ENCODE data around the gene ENTPD2.
"Not testable (repeated sequence)": the region's sequence is repeated elsewhere in the genome, so short reads cannot be mapped to it uniquely, and the experiment has no call there.

Gene ENTPD2

DNA sequence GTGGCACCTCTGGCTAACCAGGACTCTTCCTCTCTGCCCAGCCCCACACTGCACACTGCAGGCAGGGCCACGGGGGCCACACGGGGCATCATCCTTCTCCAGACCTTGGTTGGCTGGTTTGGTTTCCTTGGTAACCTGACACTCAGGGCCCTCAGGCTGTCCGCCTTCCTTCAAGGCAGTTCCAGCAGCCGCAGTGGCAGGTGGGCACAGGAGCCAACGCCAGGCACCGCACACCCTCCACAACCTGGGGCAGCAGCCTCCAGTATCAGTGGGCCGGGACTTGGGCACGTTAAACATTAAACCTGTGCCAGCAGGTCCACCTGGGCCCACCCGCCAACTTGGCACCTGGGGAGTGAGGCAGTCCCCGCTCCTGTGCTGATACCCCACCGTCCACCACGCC lies 9.8 kb downstream of the ENTPD2 start:
- DNase-seq: no peak

DNA sequence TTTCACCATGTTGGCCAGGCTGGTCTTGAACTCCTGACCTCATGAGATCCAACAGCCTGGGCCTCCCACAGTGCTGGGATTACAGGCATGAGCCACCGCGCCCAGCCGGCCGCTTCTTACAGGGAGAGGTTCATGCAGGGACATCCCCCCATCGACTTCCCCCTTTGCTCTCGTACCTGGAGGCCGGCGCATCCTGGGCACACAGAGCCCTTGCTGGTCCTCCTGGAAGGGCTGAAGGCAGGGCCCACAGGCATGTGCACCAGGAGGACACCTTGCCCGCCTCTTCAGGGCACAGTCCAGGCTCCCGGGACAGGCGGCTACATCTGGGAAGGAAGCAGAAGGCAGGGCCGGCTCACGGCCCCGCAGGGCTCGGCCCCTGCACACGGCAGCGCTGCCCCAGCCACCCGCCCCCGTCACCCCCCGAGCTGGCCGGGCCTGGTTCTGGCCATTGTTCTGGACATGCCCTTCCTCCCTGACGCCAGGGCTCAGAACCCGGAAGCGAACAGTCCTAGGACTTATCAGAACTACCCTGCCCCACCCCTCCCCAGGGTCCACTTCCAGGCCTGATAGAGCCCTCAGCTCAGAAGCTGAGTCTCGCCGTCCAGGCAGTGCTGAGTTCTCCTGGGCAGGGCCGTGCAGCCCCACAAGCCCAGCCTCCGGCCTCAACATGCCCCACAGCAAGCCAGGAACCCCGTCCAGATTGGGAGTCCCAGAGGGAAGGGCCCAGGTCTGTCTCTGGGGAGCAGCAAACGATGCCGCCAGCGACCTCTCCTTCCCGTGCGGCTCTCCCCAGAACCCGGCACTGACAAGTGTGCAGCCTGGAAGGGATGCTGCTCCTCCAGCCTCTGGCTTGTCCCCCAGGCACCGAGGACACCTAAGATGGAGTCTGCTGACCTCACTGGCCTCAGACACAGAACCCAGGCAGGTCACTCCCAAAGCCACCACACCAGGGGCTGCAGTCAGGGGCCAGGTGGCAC lies 10.8 kb downstream of the ENTPD2 start:
- DNase-seq: no peak

DNA sequence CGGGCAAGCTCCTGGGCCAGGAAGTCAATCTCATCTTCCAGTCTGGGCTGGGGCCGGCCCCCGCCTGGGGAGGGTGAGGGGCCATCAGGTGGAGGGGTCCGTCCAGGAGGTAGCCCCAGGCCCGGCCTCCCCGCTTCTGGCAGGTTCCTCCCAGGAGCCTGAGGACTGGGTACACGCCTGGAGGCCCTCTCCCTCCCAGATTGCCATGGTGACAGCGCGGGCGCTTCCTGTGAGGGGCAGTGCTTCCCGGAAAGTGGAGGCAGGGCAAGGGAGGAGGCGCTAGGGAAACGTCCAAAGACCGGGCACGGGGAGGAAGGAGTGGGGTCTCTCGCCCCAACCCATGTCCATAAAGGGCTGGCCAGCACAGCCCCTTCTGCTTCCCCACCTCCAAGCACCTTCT lies 12.7 kb downstream of the ENTPD2 start:
- no peak for DNase-seq

DNA sequence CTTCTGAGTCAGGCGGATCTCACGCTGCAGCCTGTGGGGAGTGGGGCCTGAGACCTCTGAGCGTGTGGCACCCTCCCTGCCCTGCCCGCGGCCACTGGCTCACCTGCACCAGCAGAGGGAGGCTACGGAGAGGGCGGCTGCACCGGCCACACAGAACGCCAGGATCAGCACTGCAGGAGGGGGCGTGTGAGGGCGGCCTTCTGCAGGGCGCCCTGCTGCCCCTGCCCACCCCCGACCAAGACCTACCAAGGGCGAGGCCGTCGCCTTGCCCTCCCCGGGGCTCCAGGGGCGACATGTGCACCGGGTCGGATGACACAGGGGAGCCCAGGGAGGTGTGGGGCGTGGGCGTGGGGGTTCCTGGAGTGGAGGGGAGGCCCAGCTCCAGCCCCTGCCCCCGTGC lies 13.3 kb downstream of the ENTPD2 start:
- DNase-seq: no peak

DNA sequence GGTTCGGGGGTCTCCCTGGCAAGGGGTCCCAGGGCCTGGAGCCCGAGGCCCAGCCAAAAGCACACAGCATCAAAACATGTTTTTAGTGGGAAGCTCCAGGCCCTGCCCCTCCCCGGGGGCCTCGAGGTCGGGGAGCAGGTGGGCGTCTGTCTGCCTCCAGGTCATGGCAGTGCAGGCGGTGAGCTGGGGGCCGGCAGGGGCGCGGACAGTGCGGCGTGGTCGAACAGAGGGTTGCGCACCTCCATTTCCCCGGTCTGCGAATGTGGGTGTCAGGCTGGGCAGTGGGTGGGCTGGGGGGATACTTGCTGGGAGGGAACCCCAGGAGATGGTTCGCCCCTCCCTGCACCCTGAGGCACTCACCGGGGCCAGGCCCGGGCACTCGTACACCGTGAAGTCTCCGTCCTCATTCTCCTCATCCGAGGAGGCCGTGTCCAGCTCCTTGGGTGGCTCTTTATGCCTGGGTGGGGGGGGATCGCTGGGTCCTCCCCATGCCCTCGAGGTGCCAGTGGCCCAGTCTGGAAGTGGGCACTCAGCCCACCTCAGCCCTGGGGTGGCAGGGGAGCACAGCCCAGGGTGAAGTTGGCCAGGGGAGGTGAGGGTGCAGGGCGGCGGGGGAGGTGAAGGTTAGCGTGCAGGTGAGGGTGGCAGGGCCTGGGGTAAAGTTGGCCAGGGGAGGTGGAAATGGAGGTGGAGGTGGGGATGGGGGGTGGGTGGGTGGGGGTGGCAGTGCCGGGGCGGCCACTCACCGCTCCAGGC lies 14.1 kb downstream of the ENTPD2 start:
- no peak for DNase-seq

DNA sequence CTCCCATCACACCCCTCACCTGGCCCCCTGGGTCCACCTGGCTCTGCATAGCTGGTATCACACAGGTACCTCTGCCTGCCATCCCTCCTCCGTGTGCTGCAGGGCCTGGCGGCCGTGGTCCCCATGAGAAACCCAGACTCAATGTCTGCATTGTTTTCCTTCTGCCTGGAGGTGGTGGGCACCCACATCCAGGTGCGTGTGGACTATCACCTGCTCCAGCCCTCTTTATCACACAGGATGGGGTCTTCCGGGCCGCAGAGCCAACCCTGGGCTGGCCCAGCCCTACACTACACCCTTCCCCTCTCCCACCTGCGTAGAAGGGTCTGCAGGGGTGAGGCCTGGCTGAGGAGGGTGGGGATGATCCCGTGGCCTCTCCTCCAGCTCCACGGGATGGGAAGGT lies 14.9 kb downstream of the ENTPD2 start:
- no peak for DNase-seq

DNA sequence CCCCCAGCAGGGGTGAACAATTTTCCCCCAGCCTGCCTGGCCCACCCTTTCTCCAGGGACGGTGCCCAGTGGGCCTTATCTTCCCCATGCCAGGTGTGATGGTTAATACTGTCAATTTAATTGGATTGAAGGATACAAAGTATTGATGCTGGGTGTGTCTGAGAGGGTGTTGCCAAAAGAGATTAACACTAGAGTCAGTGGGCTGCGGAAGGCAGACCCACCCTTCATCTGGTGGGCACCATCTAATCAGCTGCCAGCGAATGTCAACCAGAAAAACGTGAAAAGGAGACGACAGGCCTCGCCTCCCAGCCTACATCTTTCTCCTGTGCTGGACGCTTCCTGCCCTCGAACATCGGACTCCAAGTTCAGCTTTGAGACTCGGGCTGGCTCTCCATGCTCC lies 16.4 kb downstream of the ENTPD2 start:
- no peak for DNase-seq

DNA sequence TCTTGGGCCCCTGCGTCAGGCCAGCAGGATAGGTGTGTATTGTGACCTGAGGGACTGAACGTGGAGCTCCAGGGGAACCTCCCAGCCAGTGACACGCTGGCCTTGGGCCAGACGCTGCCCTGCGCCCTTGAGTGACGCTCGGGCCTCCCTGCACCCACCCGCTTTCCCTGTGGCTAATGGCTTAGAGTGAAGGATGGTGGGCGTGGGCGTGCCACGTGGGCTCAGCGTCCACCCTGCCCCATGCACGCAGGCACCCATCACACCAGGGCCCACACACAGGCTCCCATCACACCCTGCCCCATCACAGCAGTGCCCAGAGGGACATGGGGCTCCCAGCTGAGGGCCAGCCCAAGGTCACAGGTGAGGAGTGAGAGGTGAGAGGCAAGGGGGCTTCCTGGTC lies 16.8 kb downstream of the ENTPD2 start:
- DNase-seq: no peak

DNA sequence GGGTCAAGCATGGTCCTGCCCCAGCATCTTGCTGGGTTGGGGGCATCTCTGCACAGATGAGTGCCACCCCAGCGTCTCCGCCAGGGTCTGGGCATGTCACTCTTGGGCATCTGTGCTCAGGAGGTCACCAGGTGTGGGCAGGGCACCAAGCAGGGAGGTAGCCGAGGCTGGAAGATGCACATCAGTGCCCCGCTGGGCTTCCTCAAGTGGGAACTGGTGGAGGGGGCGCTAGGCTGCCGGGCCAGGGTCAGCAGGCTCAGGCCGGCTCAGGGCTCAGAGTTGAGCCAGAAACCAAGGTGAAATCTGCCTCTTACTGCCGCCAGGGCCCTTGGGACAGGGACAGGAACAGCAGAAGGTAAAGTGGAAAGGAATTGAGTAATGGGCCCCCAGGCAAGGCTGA lies 17.9 kb downstream of the ENTPD2 start:
- DNase-seq: no peak

DNA sequence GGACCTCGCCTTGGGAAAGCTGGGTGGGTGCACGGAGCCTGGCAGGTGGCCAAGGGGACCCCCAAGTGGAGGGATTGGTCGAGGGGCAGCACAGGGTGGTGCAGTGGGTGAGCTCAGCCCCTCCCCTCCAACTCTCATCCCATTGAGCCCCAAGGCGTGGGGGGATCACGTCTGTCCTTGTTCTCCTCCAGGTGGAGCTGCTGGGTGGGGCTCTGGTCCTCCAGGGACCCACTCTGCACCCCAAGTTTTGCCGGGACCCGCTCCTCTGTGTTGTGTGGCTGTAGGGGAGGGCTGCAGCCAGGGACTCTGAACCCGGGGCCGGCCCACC lies 18.4 kb downstream of the ENTPD2 start:
- DNase-seq: no peak

DNA sequence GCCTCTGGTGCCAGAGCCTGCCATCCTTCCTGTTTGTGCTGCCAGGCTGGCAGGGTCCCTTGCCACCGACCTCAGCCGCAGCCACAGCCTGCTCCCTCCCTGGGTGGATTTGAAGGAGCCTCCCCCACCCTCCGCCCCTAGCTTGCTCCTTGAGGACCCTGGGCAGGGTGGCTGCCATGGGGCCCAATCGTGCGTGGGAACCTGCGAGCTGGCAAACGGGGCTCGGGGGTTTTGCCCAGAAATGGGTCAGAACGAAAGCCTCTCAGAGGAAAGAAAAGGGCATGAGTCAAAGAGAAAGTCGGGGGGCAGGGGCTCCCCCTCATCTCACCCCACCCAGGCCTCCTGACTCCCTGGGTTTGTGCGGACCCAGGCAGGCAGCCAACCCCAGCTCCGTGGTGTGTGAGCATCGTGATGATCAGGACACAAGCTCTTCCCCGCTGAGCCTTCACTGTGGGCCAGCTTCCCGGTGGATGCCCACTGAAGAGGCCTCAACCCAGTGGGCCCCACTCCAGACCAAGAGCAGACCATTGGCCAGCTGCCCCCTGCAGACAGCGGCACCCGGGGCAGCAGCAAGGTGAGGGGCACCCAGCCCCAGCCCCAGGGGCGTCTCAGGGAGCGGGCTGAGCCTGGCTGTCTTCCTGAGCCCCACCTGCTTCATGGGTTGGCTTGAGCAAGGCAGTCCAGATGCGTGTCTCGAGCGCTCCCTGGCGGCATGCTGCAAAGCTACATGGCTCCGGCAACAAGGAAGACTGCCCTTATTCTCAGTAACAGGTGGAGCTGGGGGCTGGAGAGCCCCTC lies 19.0 kb downstream of the ENTPD2 start:
- DNase-seq: peak; percentile 88

DNA sequence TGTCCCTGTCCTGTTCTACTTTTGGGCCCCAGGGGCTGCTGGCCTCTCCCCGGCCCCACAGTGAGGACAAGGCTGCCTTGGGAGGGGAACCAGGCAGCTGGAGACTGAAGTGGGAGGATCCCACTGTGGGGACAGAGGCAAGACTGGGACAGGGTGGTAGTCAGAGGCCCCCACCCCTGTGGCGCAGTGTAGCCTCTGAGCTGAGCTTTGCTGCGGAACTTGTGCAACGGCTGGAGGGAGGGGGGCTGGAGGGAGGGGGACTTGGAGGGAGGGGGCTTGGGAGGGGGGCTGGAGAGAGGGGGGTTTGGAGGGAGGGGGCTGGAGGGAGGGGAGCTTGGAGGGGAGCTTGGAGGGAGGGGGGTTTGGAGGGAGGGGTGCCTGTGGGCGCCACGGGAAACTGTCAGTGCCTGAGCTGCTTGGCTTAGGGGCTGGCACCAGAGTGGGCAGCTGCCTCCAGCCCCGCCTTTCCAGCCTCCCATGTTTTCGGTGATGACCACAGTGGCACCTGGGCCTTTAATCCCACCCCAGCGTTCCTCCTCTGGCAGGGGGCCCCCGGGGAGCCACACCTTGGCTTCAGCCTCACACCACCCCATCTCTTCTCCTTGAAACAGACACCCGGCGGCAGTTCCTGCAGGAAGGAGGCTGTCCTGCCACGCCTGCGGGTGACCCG lies 19.7 kb downstream of the ENTPD2 start:
- no peak for DNase-seq

DNA sequence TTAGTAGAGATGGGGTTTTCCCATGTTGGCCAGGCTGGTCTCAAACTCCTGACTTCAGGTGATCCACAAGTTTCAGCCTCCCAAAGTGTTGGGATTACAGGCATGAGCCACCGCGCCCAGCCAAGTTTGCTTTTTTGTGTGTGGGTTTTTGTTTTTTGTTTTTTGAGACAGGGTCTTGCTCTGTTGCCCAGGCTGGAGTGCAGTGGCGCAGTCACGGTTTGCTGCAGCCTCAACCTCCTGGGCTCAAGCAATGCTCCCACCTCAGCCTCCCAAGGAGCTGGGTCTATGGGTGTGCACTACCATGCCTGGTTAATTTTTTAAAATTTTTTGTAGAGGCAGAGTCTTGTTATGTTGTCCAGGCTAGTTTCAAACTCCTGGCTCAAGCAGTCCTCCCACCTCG lies 20.4 kb downstream of the ENTPD2 start:
- not testable (repeated sequence) for DNase-seq

DNA sequence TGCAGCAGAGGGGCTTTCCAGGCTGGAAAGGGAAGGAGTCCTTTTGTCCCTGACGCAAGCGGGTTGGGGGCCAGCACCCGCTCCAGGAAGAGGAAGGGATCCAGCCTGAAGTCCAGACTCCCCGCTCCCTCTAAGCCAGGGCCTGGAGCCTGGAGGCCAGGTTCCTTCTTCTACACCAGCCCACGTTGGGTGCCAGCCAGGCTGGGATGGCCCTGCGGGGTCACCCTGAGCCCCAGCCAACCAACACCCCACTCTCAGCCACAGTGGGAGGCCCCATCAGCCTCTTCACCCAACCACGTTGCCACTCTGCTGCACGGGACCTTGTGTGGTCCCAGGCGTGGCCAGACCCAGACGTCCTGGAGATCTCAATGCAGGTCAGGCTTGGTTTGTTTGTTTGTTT lies 21.0 kb downstream of the ENTPD2 start:
- DNase-seq: no peak

DNA sequence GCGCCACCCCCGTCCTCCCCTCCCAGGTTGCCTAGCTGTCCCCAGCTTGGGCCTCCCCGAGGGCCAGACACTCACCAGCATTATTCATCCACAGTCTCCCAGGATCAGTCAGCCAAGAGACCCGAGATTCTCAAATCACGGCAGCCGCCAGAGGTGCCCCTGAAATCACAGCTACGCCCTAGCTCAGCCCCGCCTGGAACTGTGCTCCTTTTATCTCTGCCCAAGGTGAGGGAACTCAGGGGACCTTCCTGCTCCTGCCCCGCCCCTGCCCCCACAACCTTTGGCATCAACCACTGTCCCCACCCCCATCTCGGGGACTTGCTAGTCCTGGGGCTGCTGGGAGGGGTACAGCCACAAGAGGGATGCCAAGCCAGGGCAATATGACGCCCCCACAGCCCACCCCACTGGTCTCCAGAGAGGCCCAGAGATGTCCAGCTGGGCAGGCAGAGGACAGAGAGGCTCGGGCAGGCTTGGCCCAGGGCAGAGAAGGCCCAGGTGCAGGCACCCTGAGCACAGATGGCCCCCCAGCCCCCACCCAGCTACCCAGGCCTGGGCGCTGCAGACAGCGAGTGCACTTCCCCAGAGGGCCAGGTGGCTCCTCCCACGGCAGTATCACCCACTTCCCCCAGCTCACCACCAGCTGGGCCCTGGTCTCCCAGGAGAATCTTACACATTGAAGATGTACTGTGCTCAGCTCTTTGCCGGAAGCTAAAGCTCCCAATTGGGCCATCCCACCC lies 21.8 kb downstream of the ENTPD2 start, which contains the start of gene FUT7:
Gene FUT7 (minus strand): TSS at position 185 of the 737 bp plus-strand sequence. CDS start 97 bp downstream, at position 88.
- peak; percentile 48 for DNase-seq

DNA sequence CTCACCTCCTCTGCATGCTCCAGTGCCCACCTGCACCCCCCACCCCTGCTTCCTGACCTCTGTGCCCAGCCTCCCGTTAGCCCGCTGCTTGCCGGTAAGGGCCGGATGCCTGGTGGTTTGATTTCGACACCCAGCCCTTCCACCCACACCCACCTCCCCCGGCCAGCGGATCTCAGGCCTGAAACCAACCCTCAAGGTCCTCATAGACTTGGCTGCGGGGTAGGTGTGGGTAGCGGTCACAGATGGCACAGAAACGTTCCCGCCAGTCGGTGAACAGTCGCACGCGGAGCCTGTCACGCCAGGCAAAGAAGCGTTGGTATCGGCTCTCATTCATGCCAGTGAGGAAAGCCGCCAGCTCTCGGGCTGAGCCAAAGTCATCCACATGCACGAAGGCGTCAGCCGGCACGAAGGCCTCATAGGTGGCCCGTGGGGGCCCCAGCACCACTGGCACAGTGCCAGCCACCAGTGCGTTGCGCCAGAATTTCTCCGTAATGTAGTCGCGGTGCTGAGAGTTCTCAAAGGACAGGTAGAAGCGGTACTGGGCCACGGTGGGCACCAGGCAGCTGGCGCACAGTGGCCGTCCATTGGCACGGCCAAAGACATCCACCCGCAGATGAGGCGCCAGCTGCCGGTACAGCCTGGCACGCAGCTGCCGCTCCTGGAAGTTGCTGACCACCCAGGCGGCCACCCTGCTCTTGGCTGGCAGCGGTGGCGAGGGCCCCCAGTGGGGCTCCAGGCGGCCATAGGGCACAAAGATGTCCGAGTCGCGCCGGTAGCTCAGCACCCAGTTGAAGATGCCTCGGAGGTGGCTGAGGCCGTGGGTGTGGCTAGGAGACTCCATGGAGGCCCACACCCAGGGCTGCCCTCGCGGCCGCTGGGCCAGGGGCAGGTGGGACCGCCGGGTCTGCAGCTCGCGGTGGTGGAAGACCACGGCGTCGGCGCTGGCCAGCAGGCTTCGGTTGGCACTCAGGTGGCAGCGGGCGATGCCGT lies 23.0 kb downstream of the ENTPD2 start:
- DNase-seq: peak; percentile 44

DNA sequence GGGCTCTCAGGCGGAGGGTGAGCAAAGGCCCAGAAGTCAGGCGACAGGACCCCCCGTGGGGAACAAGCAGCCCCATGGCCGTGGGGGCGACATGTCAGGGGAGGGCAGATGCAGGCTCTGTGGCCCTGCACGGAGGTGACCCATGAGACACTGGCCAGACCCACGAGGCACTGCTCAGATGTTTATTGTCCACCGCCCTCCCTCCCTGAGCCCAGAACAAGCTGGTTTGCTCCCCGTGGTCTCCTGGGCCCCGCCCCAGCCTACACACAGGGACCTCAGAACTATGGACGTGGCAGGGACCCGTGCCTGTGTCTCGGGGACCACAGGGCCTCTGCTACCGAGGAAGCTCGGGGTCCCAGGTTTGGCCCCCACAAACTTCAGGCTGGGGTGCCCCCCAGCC lies 23.9 kb downstream of the ENTPD2 start:
- no peak for DNase-seq

DNA sequence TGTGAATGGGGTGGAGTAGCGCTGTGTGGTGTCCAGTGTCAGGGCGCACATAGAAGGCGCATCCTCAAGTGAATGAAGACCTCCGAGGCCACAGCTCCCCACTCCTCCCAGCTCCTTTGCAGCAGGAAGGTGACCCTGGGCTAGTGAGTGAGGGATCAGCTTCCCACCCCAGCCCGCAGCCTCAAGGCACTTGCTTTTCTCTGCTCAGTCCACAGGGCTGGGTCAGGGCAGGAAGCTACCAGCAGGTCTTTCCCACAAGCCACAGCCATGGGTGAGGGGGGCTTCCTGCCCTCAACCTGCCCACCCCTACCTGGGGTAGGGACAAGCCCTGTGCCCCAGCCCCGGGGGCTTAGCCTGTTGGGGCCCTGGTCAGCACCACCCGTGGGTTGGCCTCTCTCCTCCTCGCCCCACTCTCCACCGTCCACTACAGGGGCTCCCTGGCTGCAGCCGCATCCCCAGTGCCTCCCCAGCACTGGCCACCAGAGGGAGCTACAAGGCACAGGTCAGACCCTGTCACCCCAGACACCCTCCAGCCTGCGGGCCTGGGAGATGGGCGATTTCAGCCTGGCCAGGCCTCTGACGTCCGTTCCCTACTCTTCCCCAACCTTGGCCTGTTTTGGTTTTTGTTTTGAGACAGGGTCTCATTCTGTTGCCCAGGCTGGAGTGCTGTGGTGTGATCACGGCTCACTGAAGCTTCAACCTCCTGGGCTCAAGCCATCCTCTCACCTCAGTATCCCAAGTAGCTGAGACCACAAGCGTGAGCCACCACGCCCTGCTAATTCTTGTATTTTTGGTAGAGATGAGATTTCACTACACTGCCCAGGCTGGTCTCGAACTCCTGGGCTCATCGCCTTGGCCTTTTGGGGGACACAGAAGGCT lies 24.6 kb downstream of the ENTPD2 start:
- DNase-seq: peak; percentile 66

DNA sequence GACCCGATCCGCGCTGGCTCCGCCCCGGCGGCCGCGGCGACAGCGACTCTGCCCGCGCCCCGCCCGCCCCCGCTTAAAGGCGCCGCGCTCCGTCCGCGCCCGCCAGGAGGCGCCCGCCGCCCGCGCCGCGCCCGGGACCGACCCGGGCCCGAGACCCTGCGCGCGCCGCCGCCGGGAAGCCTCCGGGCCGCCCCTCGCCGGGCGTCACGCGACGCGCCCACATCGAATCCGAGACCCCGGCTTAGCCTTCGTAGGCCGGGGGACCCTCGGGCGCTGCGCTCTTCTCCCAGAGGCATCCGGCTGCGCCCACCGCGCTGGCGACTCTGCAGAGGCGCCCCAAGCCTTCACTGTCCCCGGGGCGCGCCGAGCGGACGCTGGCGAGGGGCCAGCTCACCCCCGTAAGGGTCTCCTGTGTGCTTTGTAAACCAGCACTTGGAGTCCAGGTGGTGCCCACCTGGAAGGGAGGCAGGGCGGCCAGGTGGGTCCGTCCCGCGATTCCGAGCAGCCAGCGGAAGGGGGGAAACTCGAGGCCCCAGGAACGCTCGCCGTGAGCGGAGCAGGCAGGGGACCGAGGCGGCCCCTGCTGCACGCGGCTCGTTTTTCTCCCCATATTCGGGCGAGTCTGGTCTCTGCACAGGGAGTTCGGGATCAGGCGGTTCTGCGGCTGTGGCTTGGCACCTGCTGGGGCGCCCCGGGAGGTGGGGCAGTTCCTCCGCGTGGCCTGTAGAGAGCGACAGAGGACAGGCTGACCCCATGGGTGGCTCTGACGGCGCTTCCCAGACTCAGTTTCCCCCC lies 25.4 kb downstream of the ENTPD2 start:
- peak; percentile 60 for DNase-seq

Measured in stimulated activated CD4-positive, alpha-beta T cell treated with anti-CD3 and anti-CD28 coated beads, Interleukin-1b, Interleukin-23, amount 100 ng/mL, for 48 hours (primary cell).